ENCODE results near the gene XRN2.

XRN2 gene

DNA sequence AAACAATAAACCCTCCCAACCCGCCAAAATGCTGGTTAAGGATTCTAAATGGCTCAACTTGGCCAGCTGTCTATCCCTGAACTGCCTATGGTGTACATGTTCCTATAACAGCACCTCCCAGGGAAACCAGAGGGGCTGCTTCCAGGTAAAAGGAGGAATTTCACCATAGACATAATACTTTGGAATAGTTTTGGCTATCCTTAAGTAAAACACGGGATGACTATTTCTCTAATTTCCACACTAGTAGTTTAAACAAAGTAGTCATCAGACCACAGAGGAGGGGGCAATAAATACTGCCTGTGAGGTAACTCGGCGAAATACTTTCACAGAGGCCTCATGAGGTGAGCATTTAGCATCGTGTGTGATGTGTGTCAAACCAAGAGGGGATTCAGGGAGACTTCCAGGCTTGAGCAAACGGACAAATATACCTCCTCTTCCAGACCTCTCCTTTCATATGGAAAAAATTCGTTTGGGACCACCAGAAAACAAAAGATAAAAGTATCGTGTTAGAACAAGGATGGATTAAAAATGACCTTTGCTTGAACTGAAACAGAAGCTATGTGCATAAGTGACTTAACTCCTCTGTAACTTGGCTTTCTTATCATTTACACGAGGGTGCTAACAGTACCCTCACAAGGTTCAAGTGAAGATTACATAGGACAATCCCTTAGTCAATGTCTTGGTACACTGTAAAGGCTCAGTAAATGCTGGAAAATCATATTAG, 1.0 kb upstream of the XRN2 start:
- DNase-seq (ENCODE audit: low read depth in 2 of 2) = no peak

DNA sequence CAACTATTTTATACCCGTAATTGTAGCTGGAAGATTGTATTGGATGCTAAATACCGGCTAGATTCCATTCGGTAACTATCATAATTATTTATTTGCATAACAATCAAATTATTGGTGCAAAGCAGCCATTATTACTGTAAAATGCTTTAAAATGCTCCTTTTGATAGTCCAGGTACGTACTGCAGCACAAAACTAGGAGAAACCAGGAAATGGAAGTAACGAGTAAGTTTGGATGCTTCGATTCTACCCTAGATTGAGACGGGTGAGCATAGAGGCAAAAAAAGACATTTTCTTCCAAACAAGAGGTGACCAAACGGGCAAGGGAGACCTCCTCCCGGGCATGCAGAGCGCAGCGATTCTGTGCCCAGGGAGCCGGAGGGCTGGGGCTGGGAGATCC, 469 bp upstream of the XRN2 start:
- DNase-seq (ENCODE audit: low read depth in 2 of 2) = no peak

DNA sequence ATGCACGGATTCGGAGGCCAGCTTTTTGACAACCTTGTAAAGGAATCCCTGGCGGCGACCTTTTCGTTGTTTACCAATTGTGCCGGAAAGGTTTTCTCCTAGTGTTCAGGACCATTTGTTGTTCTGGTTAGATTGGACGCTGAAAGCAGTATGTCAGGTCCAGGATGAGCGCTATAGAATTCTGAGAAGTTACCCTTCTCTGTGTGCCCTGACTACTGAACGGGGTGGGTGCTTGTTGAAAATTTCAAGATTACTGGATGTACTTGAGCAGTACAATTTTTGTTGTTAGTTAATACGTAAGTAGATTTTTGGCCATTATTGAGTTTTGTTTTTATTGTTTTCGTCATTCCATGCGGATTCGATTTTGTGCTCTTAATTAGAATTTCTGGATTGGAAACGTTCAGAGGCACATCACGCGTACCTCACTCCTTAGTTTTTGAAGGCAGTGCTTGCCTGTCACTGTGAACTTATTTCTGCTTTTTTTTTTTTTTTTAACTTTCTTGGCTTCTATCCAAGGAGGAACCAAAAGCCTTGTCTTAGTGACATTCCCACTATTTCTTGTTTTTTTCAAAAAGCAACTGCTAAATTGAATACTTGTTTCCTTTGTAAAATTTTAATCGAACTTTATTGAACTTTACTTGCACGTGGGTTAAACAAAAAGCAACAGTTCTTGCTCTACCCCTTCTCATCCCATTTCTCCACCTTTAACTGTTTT, 898 bp downstream of the XRN2 start:
- DNase-seq (ENCODE audit: low read depth in 2 of 2) = no peak

DNA sequence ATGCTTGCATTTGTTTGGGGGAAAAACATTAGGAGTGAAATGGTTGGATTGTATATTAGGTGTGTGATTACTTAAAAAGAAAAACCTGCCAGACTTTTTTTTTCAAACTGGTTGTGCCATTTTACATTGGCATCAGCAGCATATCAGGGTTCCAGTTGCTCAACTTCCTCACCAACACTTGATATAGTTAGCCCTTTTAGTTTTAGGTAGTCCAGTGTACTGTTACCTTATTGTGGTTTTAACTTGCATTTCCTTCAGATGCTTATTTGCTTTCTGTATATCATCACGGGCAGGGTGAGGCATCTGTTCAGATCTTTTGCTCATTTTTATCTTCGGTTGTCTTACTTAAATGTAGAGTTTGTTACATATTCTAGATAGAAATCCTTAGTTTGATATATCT, 5.2 kb downstream of the XRN2 start:
- DNase-seq (ENCODE audit: low read depth in 2 of 2) = no peak

DNA sequence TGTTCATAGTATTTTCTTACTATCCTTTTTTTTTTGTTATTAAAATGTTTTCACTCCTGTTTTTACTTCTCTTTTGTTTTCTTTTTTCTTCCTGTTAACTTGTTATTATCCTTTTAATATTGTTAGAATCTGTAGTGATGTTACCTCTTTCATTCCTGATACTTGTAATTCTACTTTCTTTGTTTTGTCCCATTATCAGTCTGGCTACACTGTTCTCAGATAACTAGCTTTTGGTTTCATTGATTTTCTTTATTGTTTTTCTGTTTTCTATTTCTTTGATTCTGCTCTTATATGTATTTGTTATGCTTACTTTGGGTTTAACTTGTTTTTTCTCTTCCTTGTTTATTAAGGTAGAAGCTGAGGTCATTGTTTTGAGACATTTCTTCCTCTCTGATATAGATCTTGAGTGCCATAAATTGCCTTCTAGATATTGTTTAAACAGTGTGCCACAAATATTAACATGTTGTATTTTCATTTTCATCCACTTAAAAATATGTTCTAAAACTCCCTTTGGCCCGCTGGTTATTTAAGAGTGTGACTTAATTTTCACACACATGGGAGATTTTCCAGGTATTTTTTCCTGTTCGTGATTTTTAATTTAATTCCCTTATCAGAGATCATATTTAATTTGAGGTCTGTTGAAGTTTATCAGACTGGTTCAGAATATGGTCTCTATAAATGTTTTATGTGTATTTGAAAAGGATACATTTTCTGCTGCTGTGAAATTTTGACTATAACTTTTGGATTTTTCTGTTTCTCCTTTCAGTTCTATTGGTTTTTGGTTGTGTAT, 6.7 kb downstream of the XRN2 start:
- no peak for DNase-seq (ENCODE audit: low read depth in 2 of 2)

DNA sequence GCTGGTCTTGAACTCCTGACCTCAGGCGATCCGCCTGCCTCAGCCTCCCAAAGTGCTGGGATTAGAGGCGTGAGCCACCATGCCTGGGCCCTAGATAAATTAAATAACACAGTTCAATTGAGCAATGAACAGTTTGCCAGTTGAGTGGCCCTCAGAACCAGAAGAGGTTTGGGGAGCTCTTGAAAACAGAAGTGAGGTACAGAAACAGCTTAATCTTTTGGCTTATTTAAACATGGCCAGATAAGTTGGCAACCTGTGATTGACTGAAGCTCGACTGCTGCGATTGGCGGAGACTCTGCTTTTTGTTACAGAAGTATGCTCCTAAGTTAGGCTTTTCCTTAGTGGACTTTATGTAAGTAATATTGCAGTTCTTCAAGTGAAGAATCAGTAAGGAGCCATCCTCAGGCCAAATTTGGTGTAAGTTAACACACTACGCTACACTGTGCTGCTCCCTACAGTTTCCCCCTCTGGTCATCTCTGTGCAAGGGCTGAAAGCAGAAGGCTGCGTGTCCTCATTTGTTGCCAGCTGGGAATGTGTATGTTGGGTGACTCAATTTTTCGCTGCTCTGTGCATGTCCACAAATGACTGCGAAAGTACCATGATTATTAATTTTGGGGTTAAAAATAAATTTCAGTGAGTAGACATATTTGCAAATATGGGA, 9.8 kb downstream of the XRN2 start:
- no peak for DNase-seq (ENCODE audit: low read depth in 2 of 2)

DNA sequence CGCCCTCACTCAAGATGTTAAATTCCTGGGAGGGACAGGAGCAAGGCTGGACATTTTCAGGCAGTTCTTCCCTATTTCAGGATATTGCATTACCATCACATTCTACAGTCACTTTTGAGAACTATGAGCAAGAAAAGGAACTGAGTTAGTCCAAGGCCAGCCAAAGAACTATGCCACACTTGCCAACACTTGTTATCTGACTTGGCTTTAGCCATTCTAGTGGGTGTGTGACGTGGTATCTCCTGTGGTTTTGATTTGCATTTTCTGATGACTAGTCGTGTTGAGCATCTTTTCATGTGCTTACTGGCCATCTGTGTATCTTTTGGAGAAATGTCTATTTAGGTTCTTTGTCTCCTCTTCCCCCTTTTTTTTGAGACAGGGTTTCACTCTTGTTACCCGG, 12.0 kb downstream of the XRN2 start:
- DNase-seq (ENCODE audit: low read depth in 2 of 2) = no peak

DNA sequence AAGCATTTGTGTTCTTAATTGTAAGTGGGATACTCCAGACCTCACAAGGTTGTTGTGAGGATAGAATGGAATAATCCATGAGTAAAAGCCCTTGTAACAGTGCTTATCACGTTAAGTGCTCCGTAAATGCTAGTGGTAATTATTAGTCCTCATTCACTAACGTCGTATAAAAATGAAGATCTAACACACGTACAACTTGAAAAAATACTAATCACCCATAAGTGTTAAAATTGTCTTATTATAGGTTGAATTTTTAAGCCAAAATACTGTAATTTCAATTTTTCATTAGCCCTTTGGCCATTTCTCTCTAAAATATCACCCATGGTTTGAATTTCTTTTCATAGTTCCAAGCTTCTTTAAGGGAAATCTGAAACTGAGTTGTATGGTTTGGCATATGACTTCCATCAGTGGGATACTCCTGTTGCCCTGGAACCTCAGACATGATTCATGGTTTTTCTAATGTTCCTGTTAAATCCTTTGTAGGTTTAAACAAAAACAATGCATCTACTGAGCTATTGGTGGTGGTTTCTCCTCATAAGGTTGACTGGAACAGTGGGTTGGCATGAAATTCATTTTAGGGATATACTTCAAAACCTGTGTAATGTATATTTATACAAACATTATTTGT, 19.1 kb downstream of the XRN2 start:
- no peak for DNase-seq (ENCODE audit: low read depth in 2 of 2)

DNA sequence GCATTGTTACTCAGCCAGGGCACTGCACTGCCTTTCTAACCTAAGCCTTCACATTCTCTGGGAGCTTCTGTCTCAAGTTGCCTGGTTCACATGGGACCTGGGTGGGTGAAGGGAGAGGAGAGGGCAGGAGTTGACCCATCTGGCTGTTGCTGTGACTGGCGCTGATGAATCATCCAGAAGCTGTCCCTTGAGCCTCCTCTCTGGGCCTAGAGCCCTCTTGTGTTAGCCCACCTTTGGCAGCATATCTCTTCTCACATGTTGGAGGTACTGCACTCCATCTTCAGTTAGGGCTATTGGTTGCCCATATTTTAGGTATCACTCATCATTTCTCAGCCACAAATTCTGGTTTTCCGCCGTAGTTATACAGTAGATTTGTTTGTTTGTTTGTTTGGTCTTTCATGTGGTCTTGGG, 19.8 kb downstream of the XRN2 start:
- no peak for DNase-seq (ENCODE audit: low read depth in 2 of 2)

DNA sequence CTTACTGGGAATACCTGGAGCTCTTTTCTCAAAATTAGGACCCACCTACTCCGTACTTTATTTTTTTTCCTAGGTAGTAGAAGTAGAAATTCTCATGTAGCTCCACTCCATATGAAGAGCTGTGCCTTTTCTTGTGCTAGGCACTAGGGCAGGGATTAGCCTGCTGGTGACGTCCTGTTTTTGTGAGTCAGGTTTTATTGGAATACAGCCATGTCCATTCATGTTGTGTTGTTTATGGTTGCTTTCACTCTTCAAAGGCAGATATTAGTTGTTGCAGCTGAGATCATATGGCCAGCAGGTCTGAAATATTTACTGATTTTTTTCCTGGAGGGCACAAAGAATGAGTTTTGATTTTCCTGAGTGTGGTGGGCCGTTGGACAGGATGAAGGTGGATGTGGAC, 20.5 kb downstream of the XRN2 start:
- DNase-seq (ENCODE audit: low read depth in 2 of 2) = no peak

DNA sequence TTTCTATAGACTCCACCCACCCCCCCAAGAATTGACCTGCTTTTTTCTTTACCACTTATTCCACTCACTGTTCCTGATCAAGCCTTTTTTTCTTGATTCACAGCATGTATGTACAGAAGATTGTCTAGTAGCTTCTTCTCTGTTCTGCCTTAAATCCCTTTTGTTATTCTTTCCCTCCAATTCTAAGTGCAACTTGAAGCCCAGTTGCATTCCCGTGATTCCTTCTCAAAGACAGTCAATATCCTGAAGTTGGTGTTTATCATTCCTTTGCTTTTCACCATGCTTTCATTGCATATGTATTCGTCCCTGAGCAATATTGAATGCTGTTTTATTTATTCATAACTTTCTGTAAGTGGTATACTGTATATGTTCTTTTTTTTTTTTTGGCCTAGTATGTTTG, 21.0 kb downstream of the XRN2 start:
- no peak for DNase-seq (ENCODE audit: low read depth in 2 of 2)

DNA sequence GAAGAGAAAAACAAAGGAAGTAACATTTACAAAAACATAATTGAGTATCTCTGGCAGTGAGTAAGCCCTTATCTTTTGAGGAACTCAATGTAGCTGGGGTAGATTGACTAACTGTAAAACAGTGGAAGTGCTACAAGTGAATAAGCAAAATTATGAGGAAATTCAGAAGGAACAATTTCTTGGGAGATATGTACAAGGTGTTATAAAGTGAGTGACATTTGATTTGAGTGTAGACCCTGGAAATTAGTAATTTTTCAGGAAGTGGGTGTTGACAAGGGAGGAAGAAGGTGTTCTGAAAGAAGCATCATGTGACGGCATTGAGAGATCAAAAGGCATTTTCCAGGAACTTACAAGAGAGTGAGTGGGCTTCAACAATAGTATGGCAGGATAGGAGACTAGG, 22.2 kb downstream of the XRN2 start:
- DNase-seq (ENCODE audit: low read depth in 2 of 2) = no peak

DNA sequence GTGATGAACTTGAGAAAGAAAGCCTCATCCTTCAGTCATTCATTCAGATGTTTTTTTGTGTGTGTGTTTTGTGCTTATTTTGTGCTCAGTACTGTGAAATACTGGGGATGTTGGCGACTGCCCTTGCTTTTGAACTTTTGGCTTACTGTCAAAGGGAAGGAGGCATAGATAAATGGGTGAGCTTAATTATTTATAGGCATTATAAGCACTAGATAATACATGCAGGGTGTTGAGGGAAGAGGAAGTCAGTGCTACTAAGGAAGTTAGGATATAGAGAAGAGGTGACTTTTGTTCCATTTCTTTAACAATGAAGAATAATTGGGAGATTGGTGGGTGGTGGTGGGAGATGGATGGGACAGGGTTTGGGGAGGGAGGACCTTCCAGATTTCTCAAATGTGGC, 23.6 kb downstream of the XRN2 start:
- DNase-seq (ENCODE audit: low read depth in 2 of 2) = no peak

DNA sequence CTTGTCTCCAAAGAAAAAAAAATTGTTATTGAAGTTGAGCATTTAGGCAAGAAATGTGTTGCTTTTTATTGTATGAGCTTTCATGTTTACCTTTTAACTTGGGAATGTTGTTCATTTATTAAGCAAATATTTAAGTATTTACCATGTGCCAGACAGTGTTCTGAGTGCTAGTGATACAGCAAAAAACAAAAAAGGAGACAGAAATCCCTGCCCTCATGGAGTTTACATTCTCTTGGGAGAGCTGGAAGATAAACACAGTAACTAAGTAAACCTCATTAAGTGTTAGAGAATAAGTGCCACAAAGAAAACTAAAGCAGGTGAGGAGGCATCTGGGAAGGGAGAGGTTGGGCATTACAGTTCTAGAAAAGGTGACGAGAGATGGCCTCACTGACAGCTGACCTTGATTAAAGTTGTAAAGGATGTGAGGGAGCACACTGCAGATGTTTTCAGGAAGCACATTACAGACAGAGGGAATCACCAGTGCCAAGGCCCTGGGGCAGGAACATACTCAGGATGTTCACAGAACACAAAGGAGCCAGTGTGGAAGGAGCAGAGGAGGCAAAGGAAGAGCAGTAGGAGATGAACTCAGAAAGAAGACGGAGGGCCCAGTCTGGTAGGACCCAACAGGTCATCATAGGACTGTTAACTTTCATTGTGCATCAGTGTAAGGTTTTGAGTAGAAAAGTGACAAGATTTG, 33.5 kb downstream of the XRN2 start:
- no peak for DNase-seq (ENCODE audit: low read depth in 2 of 2)

DNA sequence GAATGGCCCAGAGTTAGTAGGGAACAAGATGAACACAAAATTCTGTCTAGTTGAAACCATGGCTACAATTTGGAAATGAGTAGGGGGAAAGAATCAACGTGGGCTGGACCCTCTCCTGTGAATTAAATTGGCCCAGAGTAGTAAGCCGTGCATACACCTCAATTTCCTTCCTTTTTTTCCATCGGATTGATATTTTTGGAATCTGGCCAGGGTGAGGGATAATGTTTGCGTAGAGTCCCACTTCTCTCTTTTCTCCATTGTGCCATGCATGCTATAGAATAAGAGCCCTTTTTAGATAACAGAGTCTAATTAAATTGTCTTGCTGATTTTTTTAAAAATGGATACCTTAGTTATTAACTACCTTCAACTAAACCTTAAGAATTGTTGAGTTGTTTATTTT, 35.2 kb downstream of the XRN2 start:
- DNase-seq (ENCODE audit: low read depth in 2 of 2) = no peak

DNA sequence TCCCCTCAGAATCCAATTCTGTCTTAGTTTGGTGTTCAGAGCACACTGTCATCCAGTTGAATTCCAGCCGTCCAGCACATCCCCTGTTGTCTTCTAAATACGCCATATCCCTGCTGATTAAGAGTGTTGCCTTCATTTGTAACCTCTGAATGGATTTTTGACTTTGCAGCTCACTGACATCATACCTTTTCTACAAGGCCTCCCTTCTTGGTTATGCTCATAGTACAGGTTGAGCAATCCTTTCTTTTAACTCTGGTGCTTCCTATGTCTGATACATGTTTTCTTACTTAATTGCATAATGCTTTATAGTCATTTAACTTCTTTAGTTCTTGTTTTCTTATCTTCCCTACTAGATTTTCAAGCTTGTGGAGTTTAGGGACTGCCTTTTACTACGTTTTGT, 36.4 kb downstream of the XRN2 start:
- no peak for DNase-seq (ENCODE audit: low read depth in 2 of 2)

DNA sequence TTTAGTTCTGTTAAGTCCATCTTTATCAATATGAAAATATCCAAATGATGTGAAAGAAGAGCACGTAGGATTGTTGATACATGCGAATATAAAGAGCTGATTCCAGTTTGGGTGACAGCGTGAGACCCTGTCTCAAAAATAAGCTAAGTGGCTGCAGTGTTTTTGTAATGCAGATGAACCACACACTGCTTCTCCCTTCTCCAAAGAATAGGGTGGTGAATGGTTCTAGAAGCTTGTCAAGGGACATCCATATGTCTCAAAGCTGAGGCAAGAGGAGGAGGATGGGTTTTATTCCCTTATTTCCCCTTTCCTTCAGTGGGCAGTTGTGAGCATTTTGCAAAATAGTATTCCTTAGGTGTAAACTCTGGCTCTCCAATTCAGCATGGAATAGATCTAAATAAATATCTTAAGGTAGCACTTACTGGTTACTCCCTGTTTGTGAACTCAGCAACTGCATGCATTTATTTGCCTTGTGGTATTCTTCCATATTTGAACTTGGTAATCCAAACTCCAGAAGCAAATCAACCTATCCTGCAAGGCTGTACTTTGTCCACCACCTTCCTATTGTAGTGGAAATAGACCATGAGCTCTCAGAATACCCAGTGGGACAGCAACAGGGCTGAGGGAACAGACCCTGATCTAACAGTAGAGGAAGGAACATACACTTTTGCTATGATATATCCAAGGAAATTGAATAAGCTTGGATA, 38.0 kb downstream of the XRN2 start:
- no peak for DNase-seq (ENCODE audit: low read depth in 2 of 2)

DNA sequence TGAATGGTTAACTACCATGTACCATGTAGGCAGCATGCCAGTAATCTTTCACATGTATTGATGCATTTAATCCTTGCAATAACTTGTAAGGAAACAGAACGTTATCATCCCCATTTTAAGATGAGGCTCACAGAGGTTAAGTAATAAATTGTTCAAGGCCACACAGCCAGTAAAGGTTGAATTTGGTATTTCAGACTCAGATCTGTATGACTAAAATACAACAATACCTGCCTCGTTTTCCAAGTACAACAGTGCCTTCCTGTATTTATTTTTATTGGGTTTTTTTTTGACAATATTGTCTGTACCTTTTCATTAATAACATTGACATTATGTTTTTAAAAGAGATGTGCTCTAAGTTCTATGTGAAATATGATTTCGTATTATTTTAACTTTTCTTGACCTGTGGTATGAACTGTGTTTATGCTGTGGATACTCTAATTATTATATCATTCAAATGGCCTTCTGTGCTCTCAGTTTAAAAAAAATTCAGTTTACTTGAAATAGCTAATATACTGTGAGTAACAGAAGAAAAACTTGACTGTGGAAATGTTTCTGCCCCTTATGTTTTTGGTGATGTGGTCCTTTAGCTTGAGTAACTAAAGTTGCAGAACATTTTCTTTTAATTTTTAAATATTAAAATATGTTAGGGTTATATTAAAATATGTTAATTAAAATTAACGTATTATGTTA, 39.7 kb downstream of the XRN2 start:
- DNase-seq (ENCODE audit: low read depth in 2 of 2) = no peak

DNA sequence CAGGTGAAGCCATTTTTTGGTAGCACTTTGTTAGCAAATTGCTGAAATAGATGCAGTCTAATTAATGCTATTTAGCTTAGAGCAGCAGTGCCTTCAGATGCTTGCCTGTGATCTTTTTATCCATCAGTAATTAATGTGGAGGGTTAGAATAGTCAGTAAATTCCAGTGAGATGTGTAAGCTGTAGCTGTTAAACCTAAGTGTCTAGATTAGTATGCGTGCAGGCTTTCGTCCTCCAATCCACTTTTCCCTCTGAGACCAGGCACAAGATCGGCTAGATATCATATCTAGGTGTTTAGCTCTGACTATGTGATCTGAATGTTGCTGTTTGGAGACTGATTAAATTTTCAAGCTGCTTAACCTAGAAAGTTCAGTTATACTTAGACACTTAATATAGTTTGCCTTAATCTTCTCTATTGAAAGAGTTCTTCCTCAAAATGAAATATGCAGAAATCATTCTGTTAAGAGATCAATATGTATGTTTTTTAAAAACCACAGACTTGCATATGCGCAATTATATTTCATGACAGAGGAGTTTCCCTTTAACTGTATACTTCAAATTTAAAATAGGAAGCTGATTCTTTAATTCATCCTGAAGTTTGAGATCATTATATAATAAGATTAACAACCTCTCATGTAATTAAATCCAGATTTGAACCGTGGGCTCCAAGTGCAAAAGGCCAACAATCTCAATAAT, 41.2 kb downstream of the XRN2 start:
- no peak for DNase-seq (ENCODE audit: low read depth in 2 of 2)
